LNCAP (cell line): Measurements from ENCODE around the gene NUP210.

ENCODE experiments used
- CTCF ChIP-seq: fragments of 450-650 bp; IDR thresholded peaks from 2 replicates; pipeline ENCODE4 v1.5.1; 2017; ENCODE audit warnings: mild to moderate bottlenecking

NUP210 gene

GRCh38 chr3:13380971-13381370 lies 39.2 kb downstream of the NUP210 start:
- TF ChIP-seq CTCF = no peak

GRCh38 chr3:13379201-13379830 lies 40.8 kb downstream of the NUP210 start:
- TF ChIP-seq CTCF = no peak

- TF ChIP-seq CTCF = no peak
Observed at GRCh38 chr3:13378155-13378554, 42.0 kb downstream of the NUP210 start.

- TF ChIP-seq CTCF = no peak
Observed at GRCh38 chr3:13377021-13377420, 43.1 kb downstream of the NUP210 start.

- no peak for TF ChIP-seq CTCF
Observed at GRCh38 chr3:13376091-13376490, 44.0 kb downstream of the NUP210 start.

- no peak for TF ChIP-seq CTCF
Observed at GRCh38 chr3:13375464-13375863, 44.7 kb downstream of the NUP210 start.

- TF ChIP-seq CTCF = no peak
Observed at GRCh38 chr3:13373975-13374586, 46.0 kb downstream of the NUP210 start.
